Measurements from ENCODE around the gene CASQ2.

Gene CASQ2

GRCh38 chr1:115765091-115765490, 3.4 kb downstream of the CASQ2 start:
- no peak overlapping the region for H2AK5ac ChIP-seq (ENCODE audit: low read depth, low read length)
- no peak overlapping the region for H2BK120ac ChIP-seq (ENCODE audit: low read depth, low read length)
- no peak overlapping the region for H4K8ac ChIP-seq (ENCODE audit: low read depth, low read length)
- no peak overlapping the region for H3K9ac ChIP-seq (ENCODE audit: low read depth, low read length, poor library complexity)
- H3K4me2 ChIP-seq (ENCODE audit: insufficient read depth, low read length, poor library complexity, severe bottlenecking): no peak overlapping the region
- H3K4ac ChIP-seq (ENCODE audit: low read length): no peak overlapping the region
- H3K4me3 ChIP-seq (ENCODE audit: low read length in 2 of 2): no peak overlapping the region
- no peak overlapping the region for H2BK5ac ChIP-seq (ENCODE audit: low read length)
- H3K14ac ChIP-seq (ENCODE audit: low read length): no peak overlapping the region
- H3K36me3 ChIP-seq (replicated peaks in 1 of 2; ENCODE audit: control insufficient read depth in 2 of 2, insufficient read depth in 2 of 2, low read length in 2 of 2): no peaks in the 10 kb centered on the region
- H3K18ac ChIP-seq (ENCODE audit: low read length): no peak overlapping the region
- H3K23ac ChIP-seq (ENCODE audit: low read depth, low read length, poor library complexity): no peak overlapping the region
- H4K91ac ChIP-seq (ENCODE audit: low read depth, low read length, poor library complexity): no peak overlapping the region
- WGBS, 2 donors (ENCODE audit: extremely low coverage in 2 of 2, insufficient read length in 2 of 2, insufficient replicate concordance in 1 of 2): no CpG with 5 or more reads among the region's 1 CpG
- no peaks in the 10 kb centered on the region for H3K27me3 ChIP-seq (ENCODE audit: control insufficient read depth in 3 of 3, insufficient read depth in 3 of 3, low read depth in 1 of 3, low read length in 3 of 3)
- DNase-seq (ENCODE audit: low spot score): no peak
- H3K79me1 ChIP-seq (ENCODE audit: low read depth, low read length): no peaks in the 10 kb centered on the region
- H2BK12ac ChIP-seq (ENCODE audit: low read length): no peak overlapping the region
- H3K9me3 ChIP-seq (replicated peaks in 1 of 2; ENCODE audit: control insufficient read depth in 2 of 2, insufficient read depth in 1 of 2, low read depth in 1 of 2, low read length in 2 of 2): no peaks in the 10 kb centered on the region
- H3K4me1 ChIP-seq (ENCODE audit: control insufficient read depth in 2 of 2, insufficient read depth in 1 of 2, low read depth in 1 of 2, low read length in 2 of 2): peaks cover 0 to 2% of the 10 kb centered on the region in 2 donors
- no peak overlapping the region for H3K27ac ChIP-seq (replicated peaks; ENCODE audit: low read length)
- H2AFZ ChIP-seq (ENCODE audit: low read length): no peak overlapping the region
- no peak overlapping the region for H2BK15ac ChIP-seq (ENCODE audit: low read length)

GRCh38 chr1:115764541-115764940, 4.0 kb downstream of the CASQ2 start:
- H3K14ac ChIP-seq (ENCODE audit: low read length): no peak overlapping the region
- no peak overlapping the region for H2AFZ ChIP-seq (ENCODE audit: low read length)
- no peak overlapping the region for H3K9ac ChIP-seq (ENCODE audit: low read depth, low read length, poor library complexity)
- H2BK12ac ChIP-seq (ENCODE audit: low read length): no peak overlapping the region
- H3K4me2 ChIP-seq (ENCODE audit: insufficient read depth, low read length, poor library complexity, severe bottlenecking): no peak overlapping the region
- no peak overlapping the region for H3K4ac ChIP-seq (ENCODE audit: low read length)
- no peak overlapping the region for H4K8ac ChIP-seq (ENCODE audit: low read depth, low read length)
- H2BK5ac ChIP-seq (ENCODE audit: low read length): no peak overlapping the region
- H3K4me1 ChIP-seq (ENCODE audit: control insufficient read depth in 2 of 2, insufficient read depth in 1 of 2, low read depth in 1 of 2, low read length in 2 of 2): peaks cover 0 to 2% of the 10 kb centered on the region in 2 donors
- no CpG with 5 or more reads among the region's 1 CpG for WGBS, 2 donors (ENCODE audit: extremely low coverage in 2 of 2, insufficient read length in 2 of 2, insufficient replicate concordance in 1 of 2)
- H3K18ac ChIP-seq (ENCODE audit: low read length): no peak overlapping the region
- no peaks in the 10 kb centered on the region for H3K27me3 ChIP-seq (ENCODE audit: control insufficient read depth in 3 of 3, insufficient read depth in 3 of 3, low read depth in 1 of 3, low read length in 3 of 3)
- no peak overlapping the region for H4K91ac ChIP-seq (ENCODE audit: low read depth, low read length, poor library complexity)
- no peaks in the 10 kb centered on the region for H3K36me3 ChIP-seq (replicated peaks in 1 of 2; ENCODE audit: control insufficient read depth in 2 of 2, insufficient read depth in 2 of 2, low read length in 2 of 2)
- H3K23ac ChIP-seq (ENCODE audit: low read depth, low read length, poor library complexity): no peak overlapping the region
- no peak overlapping the region for H3K27ac ChIP-seq (replicated peaks; ENCODE audit: low read length)
- H3K4me3 ChIP-seq (ENCODE audit: low read length in 2 of 2): no peak overlapping the region
- no peak overlapping the region for H2BK120ac ChIP-seq (ENCODE audit: low read depth, low read length)
- H3K9me3 ChIP-seq (replicated peaks in 1 of 2; ENCODE audit: control insufficient read depth in 2 of 2, insufficient read depth in 1 of 2, low read depth in 1 of 2, low read length in 2 of 2): peaks cover 0 to 3% of the 10 kb centered on the region in 2 donors
- no peak overlapping the region for H2AK5ac ChIP-seq (ENCODE audit: low read depth, low read length)
- no peaks in the 10 kb centered on the region for H3K79me1 ChIP-seq (ENCODE audit: low read depth, low read length)
- no peak for DNase-seq (ENCODE audit: low spot score)
- no peak overlapping the region for H2BK15ac ChIP-seq (ENCODE audit: low read length)

DNA sequence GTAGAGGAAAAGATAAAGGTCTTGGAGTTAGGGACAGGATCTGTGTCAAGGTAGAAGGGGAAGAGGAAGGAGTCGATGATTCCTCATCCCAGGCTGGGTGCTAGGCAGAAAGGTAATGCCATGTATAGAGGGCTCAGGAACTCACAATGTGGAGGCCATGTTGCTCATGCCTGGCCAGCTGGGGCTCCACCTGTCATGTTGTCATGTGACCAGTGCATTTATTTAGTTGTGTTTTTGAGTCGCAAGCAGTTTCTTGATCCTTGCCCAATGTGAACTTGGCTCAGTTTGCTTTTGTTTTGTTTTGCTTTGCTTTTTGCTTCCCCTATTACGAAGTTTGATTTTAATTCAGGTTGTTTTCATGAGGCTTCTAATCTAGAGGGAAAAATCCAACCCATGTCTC, 5.7 kb downstream of the CASQ2 start:
- DNase-seq (ENCODE audit: low spot score): no peak
- Histone ChIP-seq H4K8ac (ENCODE audit: low read depth, low read length) (no peak overlapping the region), H2AK5ac (ENCODE audit: low read depth, low read length) (no peak overlapping the region), H2BK12ac (ENCODE audit: low read length) (no peak overlapping the region), H2AFZ (ENCODE audit: low read length) (no peak overlapping the region), H3K18ac (ENCODE audit: low read length) (no peak overlapping the region), H2BK5ac (ENCODE audit: low read length) (no peak overlapping the region), H3K4me2 (ENCODE audit: insufficient read depth, low read length, poor library complexity, severe bottlenecking) (no peak overlapping the region), H3K27me3 (ENCODE audit: control insufficient read depth in 3 of 3, insufficient read depth in 3 of 3, low read depth in 1 of 3, low read length in 3 of 3) (no peaks in the 10 kb centered on the region), H3K23ac (ENCODE audit: low read depth, low read length, poor library complexity) (no peak overlapping the region), H3K14ac (ENCODE audit: low read length) (no peak overlapping the region), H3K36me3 (replicated peaks in 1 of 2; ENCODE audit: control insufficient read depth in 2 of 2, insufficient read depth in 2 of 2, low read length in 2 of 2) (no peaks in the 10 kb centered on the region), H4K91ac (ENCODE audit: low read depth, low read length, poor library complexity) (no peak overlapping the region), H3K79me1 (ENCODE audit: low read depth, low read length) (no peaks in the 10 kb centered on the region), H2BK15ac (ENCODE audit: low read length) (no peak overlapping the region), H3K9me3 (replicated peaks in 1 of 2; ENCODE audit: control insufficient read depth in 2 of 2, insufficient read depth in 1 of 2, low read depth in 1 of 2, low read length in 2 of 2) (peaks cover 0 to 3% of the 10 kb centered on the region in 2 donors), H3K4ac (ENCODE audit: low read length) (no peak overlapping the region), H3K27ac (replicated peaks; ENCODE audit: low read length) (no peak overlapping the region), H3K9ac (ENCODE audit: low read depth, low read length, poor library complexity) (no peak overlapping the region), H3K4me1 (ENCODE audit: control insufficient read depth in 2 of 2, insufficient read depth in 1 of 2, low read depth in 1 of 2, low read length in 2 of 2) (peaks cover 0 to 2% of the 10 kb centered on the region in 2 donors), H2BK120ac (ENCODE audit: low read depth, low read length) (no peak overlapping the region), H3K4me3 (ENCODE audit: low read length in 2 of 2) (no peak overlapping the region)
- no CpG with 5 or more reads among the region's 3 CpGs for WGBS, 2 donors (ENCODE audit: extremely low coverage in 2 of 2, insufficient read length in 2 of 2, insufficient replicate concordance in 1 of 2)

DNA sequence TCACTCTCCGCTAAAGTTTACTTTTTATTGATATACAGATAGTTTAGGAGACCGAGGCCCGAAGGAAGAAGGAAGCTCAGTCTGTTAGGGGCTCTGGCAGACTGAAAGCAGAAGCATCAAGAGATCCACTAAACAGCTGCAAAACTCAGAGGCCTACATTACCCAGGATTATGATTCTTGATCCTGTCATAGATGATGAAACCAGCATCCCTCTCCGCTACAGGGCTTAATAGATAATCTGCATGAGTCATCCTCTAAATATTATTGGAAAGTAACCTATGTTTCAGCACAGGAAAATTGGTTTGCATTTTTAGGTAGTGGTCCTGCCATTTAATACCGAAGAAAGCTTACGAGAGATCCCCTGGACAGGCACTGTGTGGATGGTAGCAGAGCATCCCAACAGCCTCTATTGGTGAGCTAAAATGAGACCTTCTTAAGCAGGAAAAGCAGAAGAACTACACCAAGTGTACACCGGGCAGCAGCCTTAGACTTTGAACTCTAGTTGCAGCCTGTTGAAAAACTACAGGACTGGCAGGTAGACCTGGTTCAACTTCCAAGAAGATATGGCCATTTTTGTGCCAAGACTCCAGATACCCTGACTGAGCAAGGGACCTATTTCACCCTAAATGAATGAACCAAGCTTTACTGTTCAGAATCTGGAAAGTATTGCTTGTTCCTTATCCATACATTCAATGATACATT, 6.8 kb downstream of the CASQ2 start:
- DNase-seq (ENCODE audit: low spot score): no peak
- no peak overlapping the region for H3K18ac ChIP-seq (ENCODE audit: low read length)
- no peak overlapping the region for H2BK12ac ChIP-seq (ENCODE audit: low read length)
- H2AFZ ChIP-seq (ENCODE audit: low read length): no peak overlapping the region
- no peak overlapping the region for H3K4me2 ChIP-seq (ENCODE audit: insufficient read depth, low read length, poor library complexity, severe bottlenecking)
- H2BK15ac ChIP-seq (ENCODE audit: low read length): no peak overlapping the region
- H3K23ac ChIP-seq (ENCODE audit: low read depth, low read length, poor library complexity): no peak overlapping the region
- H2AK5ac ChIP-seq (ENCODE audit: low read depth, low read length): no peak overlapping the region
- no peak overlapping the region for H4K8ac ChIP-seq (ENCODE audit: low read depth, low read length)
- H3K9me3 ChIP-seq (replicated peaks in 1 of 2; ENCODE audit: control insufficient read depth in 2 of 2, insufficient read depth in 1 of 2, low read depth in 1 of 2, low read length in 2 of 2): peaks cover 0 to 3% of the 10 kb centered on the region in 2 donors
- peaks cover 0 to 2% of the 10 kb centered on the region in 2 donors for H3K4me1 ChIP-seq (ENCODE audit: control insufficient read depth in 2 of 2, insufficient read depth in 1 of 2, low read depth in 1 of 2, low read length in 2 of 2)
- no peak overlapping the region for H4K91ac ChIP-seq (ENCODE audit: low read depth, low read length, poor library complexity)
- H3K36me3 ChIP-seq (replicated peaks in 1 of 2; ENCODE audit: control insufficient read depth in 2 of 2, insufficient read depth in 2 of 2, low read length in 2 of 2): no peaks in the 10 kb centered on the region
- no peaks in the 10 kb centered on the region for H3K27me3 ChIP-seq (ENCODE audit: control insufficient read depth in 3 of 3, insufficient read depth in 3 of 3, low read depth in 1 of 3, low read length in 3 of 3)
- no peak overlapping the region for H3K27ac ChIP-seq (replicated peaks; ENCODE audit: low read length)
- H3K79me1 ChIP-seq (ENCODE audit: low read depth, low read length): no peaks in the 10 kb centered on the region
- H3K4ac ChIP-seq (ENCODE audit: low read length): no peak overlapping the region
- no CpG with 5 or more reads among the region's 7 CpGs for WGBS, 2 donors (ENCODE audit: extremely low coverage in 2 of 2, insufficient read length in 2 of 2, insufficient replicate concordance in 1 of 2)
- no peak overlapping the region for H3K9ac ChIP-seq (ENCODE audit: low read depth, low read length, poor library complexity)
- H3K14ac ChIP-seq (ENCODE audit: low read length): no peak overlapping the region
- H3K4me3 ChIP-seq (ENCODE audit: low read length in 2 of 2): no peak overlapping the region
- H2BK5ac ChIP-seq (ENCODE audit: low read length): no peak overlapping the region
- no peak overlapping the region for H2BK120ac ChIP-seq (ENCODE audit: low read depth, low read length)

All from neuronal stem cell (in vitro differentiated cells).